Activated naive CD8-positive, alpha-beta T cell treated with anti-CD3 and anti-CD28 coated beads, Interleukin-2, amount 50 U/mL, for 16 hours (primary cell): ENCODE data around the gene STX16.

ENCODE experiments used
- DNase-seq: peaks from one replicate; pipeline ENCODE4 v3.0.0-alpha.2; 2020; ENCODE audit warnings: low read depth, low spot score

The STX16 gene

GRCh38 chr20:58652606-58653294, 1.7 kb downstream of the STX16 start:
- no peak for DNase-seq

GRCh38 chr20:58654337-58654736, 3.3 kb downstream of the STX16 start:
- no peak for DNase-seq

GRCh38 chr20:58655328-58656107, 4.4 kb downstream of the STX16 start:
- DNase-seq, result no peak

- no peak for DNase-seq
Observed at GRCh38 chr20:58656831-58657230, 5.7 kb downstream of the STX16 start.

GRCh38 chr20:58657262-58657661, 6.2 kb downstream of the STX16 start:
- no peak for DNase-seq

GRCh38 chr20:58657986-58658385, 6.9 kb downstream of the STX16 start:
- DNase-seq, result no peak

GRCh38 chr20:58658760-58659159, 7.7 kb downstream of the STX16 start:
- DNase-seq, result no peak

- no peak for DNase-seq
Observed at GRCh38 chr20:58659841-58660240, 8.8 kb downstream of the STX16 start.

GRCh38 chr20:58660855-58661597, 9.9 kb downstream of the STX16 start:
- no peak for DNase-seq

- no peak for DNase-seq
Observed at GRCh38 chr20:58661598-58662473, 10.8 kb downstream of the STX16 start.

- no peak for DNase-seq
Observed at GRCh38 chr20:58664331-58664730, 13.2 kb downstream of the STX16 start.

GRCh38 chr20:58664883-58665282, 13.8 kb downstream of the STX16 start:
- no peak for DNase-seq

- no peak for DNase-seq
Observed at GRCh38 chr20:58665606-58666005, 14.5 kb downstream of the STX16 start.

GRCh38 chr20:58666702-58667101, 15.6 kb downstream of the STX16 start:
- no peak for DNase-seq

- no peak for DNase-seq
Observed at GRCh38 chr20:58667975-58668374, 16.9 kb downstream of the STX16 start.

- DNase-seq, result no peak
Observed at GRCh38 chr20:58668901-58669286, 17.8 kb downstream of the STX16 start.

GRCh38 chr20:58669287-58670006, 18.4 kb downstream of the STX16 start:
- no peak for DNase-seq

- no peak for DNase-seq
Observed at GRCh38 chr20:58670102-58670501, 19.0 kb downstream of the STX16 start.

- no peak for DNase-seq
Observed at GRCh38 chr20:58670659-58671058, 19.6 kb downstream of the STX16 start.

- no peak for DNase-seq
Observed at GRCh38 chr20:58673119-58673518, 22.0 kb downstream of the STX16 start.

- DNase-seq, result no peak
Observed at GRCh38 chr20:58675146-58675584, 24.1 kb downstream of the STX16 start.
